ENCODE results near the gene KCTD5. TPM values are rescaled to one million over a fixed set of nuclear protein-coding genes. Genes with fewer than 3 reads are reported as not detected.

Gene KCTD5
- total and polyA plus RNA-seq, 9 of the 15 experiments (the other 6 are each of a cell fraction or from before 2014, with no cell fraction given): 0.73 to 58.3 (median 32.3) TPM

GRCh38 chr16:2752850-2753732 lies 70.8 kb downstream of the KCTD5 start (continued):
- TF ChIP-seq LEF1 (IDR thresholded peaks at IDR 0.05) (peak; percentile 70), PCBP2 (IDR thresholded peaks at IDR 0.05; ENCODE audit: low read depth, low read length, poor library complexity, severe bottlenecking) (peak; percentile 80), FOXK1 (CRISPR knock-in tag; IDR thresholded peaks at IDR 0.05; ENCODE audit: borderline replicate concordance) (peak; percentile 37; the same call in 1 of the 2 replicates), MEF2D (tag; conservative IDR thresholded peaks at IDR 0.05; ENCODE audit: low read depth) (peak; percentile 35; the same call in 1 of the 2 replicates), MAFG (tag; conservative IDR thresholded peaks at IDR 0.05) (no peak), KLF13 (tag; IDR thresholded peaks at IDR 0.05; ENCODE audit: borderline replicate concordance, low read depth) (peak; percentile 29; the same call in 1 of the 2 replicates), ZNF584 (CRISPR knock-in tag; IDR thresholded peaks at IDR 0.05; ENCODE audit: low read depth) (peak; percentile 44; the same call in 1 of the 2 replicates), ZNF639 (CRISPR knock-in tag; conservative IDR thresholded peaks at IDR 0.05 in 1 of 2, IDR thresholded peaks at IDR 0.05 in 1 of 2) (peak in 1 of 2 experiments; percentile 58; a peak in 1 of 4 replicates), SIN3A (IDR thresholded peaks at IDR 0.05; ENCODE audit: borderline replicate concordance in 2 of 2, control insufficient read depth in 1 of 2, low read depth in 2 of 2, low read length in 2 of 2) (peak in 1 of 2 experiments; percentile 60; a peak in 3 of 4 replicates), CBFA2T3 (IDR thresholded peaks at IDR 0.05) (peak; percentile 28; the same call in 1 of the 2 replicates), TAF9B (IDR thresholded peaks at IDR 0.05; ENCODE audit: partially characterized antibody) (peak; percentile 28), RBM22 (IDR thresholded peaks at IDR 0.05; ENCODE audit: low read depth, low read length, poor library complexity, severe bottlenecking) (peak; percentile 73), DPF2 (IDR thresholded peaks at IDR 0.05) (no peak), MEF2A (IDR thresholded peaks at IDR 0.05; ENCODE audit: control insufficient read depth, low read depth, low read length) (peak; percentile 9; the same call in 1 of the 2 replicates), ETV1 (tag; conservative IDR thresholded peaks at IDR 0.05; ENCODE audit: low read depth) (no peak), GABPB1 (CRISPR knock-in tag; IDR thresholded peaks at IDR 0.05) (peak; percentile 66; the same call in 1 of the 2 replicates), NFRKB (IDR thresholded peaks at IDR 0.05; ENCODE audit: low read depth) (0 out of 2 replicates have a peak, but pooled peaks have one; percentile 37), TSC22D4 (tag; IDR thresholded peaks at IDR 0.05) (no peak), TBP (optimal IDR thresholded peaks at IDR 0.05; ENCODE audit: low read depth, low read length) (no peak), TEAD1 (CRISPR knock-in tag; IDR thresholded peaks at IDR 0.05) (0 out of 4 replicates have a peak, but pooled peaks of 1 of the 2 experiments have one; percentile 42), MAZ (CRISPR knock-in tag; conservative IDR thresholded peaks at IDR 0.05 in 1 of 2, IDR thresholded peaks at IDR 0.05 in 1 of 2) (peak; percentile 45 to 64; a peak in 3 of 4 replicates), ZC3H8 (IDR thresholded peaks at IDR 0.05) (no peak), TFAM (CRISPR knock-in tag; conservative IDR thresholded peaks at IDR 0.05) (no peak), MXI1 (IDR thresholded peaks at IDR 0.05; ENCODE audit: low read depth, low read length) (peak; percentile 32; the same call in 1 of the 2 replicates), ZBTB9 (CRISPR knock-in tag; IDR thresholded peaks at IDR 0.05) (no peak)
